Endothelial cell of umbilical vein (primary cell): ENCODE measurements around the gene FARP1. TPM values are rescaled to one million over a fixed set of nuclear protein-coding genes. Genes with fewer than 3 reads are reported as not detected.

ENCODE experiments used
- BruUV-seq: library from RNA; stranded (reverse); fragments of 400-500 nt; replicated peaks from 2 replicates; lab custom pipeline; 2021; lab: Mats Ljungman, UMichigan
- CTCF ChIA-PET: fragments of 300-600, 350-600 bp; sonication (Branson Sonifier 250); formaldehyde crosslinking; loops from one replicate; lab custom pipeline; 2021; ENCODE audit warnings: antibody characterized with exemption, inconsistent platforms; lab: Charles Lee
- POLR2A ChIA-PET: fragments of 300-600, 350-600 bp; sonication (Branson Sonifier 250); formaldehyde crosslinking; loops from one replicate; lab custom pipeline; 2021; ENCODE audit warnings: antibody characterized with exemption, inconsistent platforms; lab: Charles Lee
- DNase-seq: peaks from one replicate; pipeline ENCODE4 v3.0.0-alpha.2; 2011; ENCODE audit warnings: low read depth, low spot score
- FAIRE-seq: peaks from 2 replicates; lab custom pipeline; 2011; peaks lifted over from hg19 to GRCh38; lab: Jason Lieb, UNC
- H2AFZ ChIP-seq: 2 replicates; pipeline ENCODE4 v1.6.0; 2012; ENCODE audit warnings: low read depth, low read length, control low read depth, inconsistent platforms
- H3K27ac ChIP-seq: 2 replicates; pipeline ENCODE4 v1.5.1; 2011; ENCODE audit warnings: low read depth, mild to moderate bottlenecking, control low read depth, low read length, moderate library complexity; ENCODE audit not compliant: insufficient read depth
- H3K27me3 ChIP-seq, 2 experiments: 2 replicates each; pipeline versions ENCODE4 v1.6.0 to v1.6.1; 2011; ENCODE audit warnings: low read length in 2 of 2, mixed read lengths in 1 of 2; ENCODE audit not compliant: control insufficient read depth in 2 of 2, insufficient read depth in 2 of 2
- H3K36me3 ChIP-seq, 2 experiments: 2 replicates in 1 of 2; 3 replicates in 1 of 2; pipeline ENCODE4 v1.5.1; 2011; ENCODE audit warnings: low read length in 2 of 2, mild to moderate bottlenecking in 1 of 2, moderate library complexity in 1 of 2; ENCODE audit not compliant: control insufficient read depth in 2 of 2, insufficient read depth in 2 of 2; ENCODE audit errors: extremely low read depth in 1 of 2
- H3K4me1 ChIP-seq: 3 replicates; pipeline ENCODE4 v1.5.1; 2011; ENCODE audit warnings: mild to moderate bottlenecking, low read length; ENCODE audit not compliant: control insufficient read depth, insufficient read depth; ENCODE audit errors: extremely low read depth
- H3K4me2 ChIP-seq: 2 replicates; pipeline ENCODE4 v1.6.1; 2011; ENCODE audit warnings: low read length, control low read depth, mixed read lengths; ENCODE audit not compliant: insufficient read depth
- H3K4me3 ChIP-seq, 3 experiments: fragments of 200-600 bp in 1 of 3; sonication (generic), shearing (Covaris generic) in 1 of 3; replicated peaks in 1 of 3; 2 replicates each; pipeline ENCODE4 v1.5.1; 2011 to 2016; ENCODE audit warnings: control low read depth in 3 of 3, low read length in 3 of 3, mild to moderate bottlenecking in 2 of 3, inconsistent platforms in 1 of 3, low read depth in 1 of 3, moderate library complexity in 1 of 3; ENCODE audit not compliant: insufficient read depth in 1 of 3
- H3K79me2 ChIP-seq: 2 replicates; pipeline ENCODE4 v1.6.0; 2012; ENCODE audit warnings: low read length, inconsistent platforms; ENCODE audit not compliant: control insufficient read depth, insufficient read depth
- H3K9ac ChIP-seq: replicated peaks from 2 replicates; pipeline ENCODE3; 2011; ENCODE audit warnings: low read length, control low read depth; ENCODE audit not compliant: insufficient read depth; ENCODE audit errors: extremely low read depth
- H3K9me1 ChIP-seq: replicated peaks from 3 replicates; pipeline ENCODE4 v1.6.0; 2011; ENCODE audit warnings: mild to moderate bottlenecking, low read length; ENCODE audit not compliant: control insufficient read depth, insufficient read depth; ENCODE audit errors: extremely low read depth
- H3K9me3 ChIP-seq: replicated peaks from 2 replicates; pipeline ENCODE4 v1.5.1; 2012; ENCODE audit warnings: low read length, inconsistent platforms; ENCODE audit not compliant: control insufficient read depth, insufficient read depth
- H4K20me1 ChIP-seq: replicated peaks from 2 replicates; pipeline ENCODE3; 2011; ENCODE audit warnings: mild to moderate bottlenecking, low read length; ENCODE audit not compliant: control insufficient read depth, insufficient read depth; ENCODE audit errors: extremely low read depth
- EZH2 ChIP-seq: IDR thresholded peaks from 2 replicates; pipeline ENCODE4 v1.6.1; 2012; ENCODE audit warnings: borderline replicate concordance, low read depth, mild to moderate bottlenecking, moderate library complexity, low read length, inconsistent platforms; ENCODE audit not compliant: severe bottlenecking
- FOS ChIP-seq: IDR thresholded peaks from 2 replicates; pipeline ENCODE4 v1.6.1; 2011; ENCODE audit warnings: mild to moderate bottlenecking, low read length, moderate library complexity, borderline replicate concordance; ENCODE audit not compliant: insufficient read depth
- GATA2 ChIP-seq: IDR thresholded peaks from 2 replicates; pipeline ENCODE4 v1.7.0; 2011; ENCODE audit warnings: low read depth, mild to moderate bottlenecking, moderate library complexity, mixed read lengths, low read length; ENCODE audit not compliant: insufficient read length, insufficient read depth
- JUN ChIP-seq: IDR thresholded peaks from 2 replicates; pipeline ENCODE4 v1.6.1; 2011; ENCODE audit warnings: borderline replicate concordance, low read depth; ENCODE audit not compliant: insufficient read length, insufficient read depth
- MYC ChIP-seq: IDR thresholded peaks from one replicate; pipeline ENCODE4 v1.6.1; 2011; ENCODE audit warnings: mild to moderate bottlenecking, low read depth, low read length
- POLR2A ChIP-seq: IDR thresholded peaks from 2 replicates; pipeline ENCODE4 v1.6.1; 2012; ENCODE audit warnings: low read depth, mild to moderate bottlenecking, control low read depth, low read length
- POLR2AphosphoS5 ChIP-seq: IDR thresholded peaks from 2 replicates; pipeline ENCODE4 v1.6.1; 2012; ENCODE audit warnings: low read depth, mild to moderate bottlenecking, control low read depth, low read length, moderate library complexity; ENCODE audit not compliant: insufficient read depth
- dilution Hi-C: fragments of 300-500 bp; cut with MboI; formaldehyde crosslinking; loops from one replicate; pipeline ENCODE4 v1.15.0; 2019; ENCODE audit warnings: low sequenced_read_pairs; ENCODE audit not compliant: extremely low pct_ligation_motif_present
- intact Hi-C: fragments of 100-400 bp; cut with micrococcal nuclease; formaldehyde crosslinking; loops from one replicate; pipeline ENCODE4 v1.10.0; 2022
- polyA plus RNA-seq, 4 experiments: library from polyadenylated mRNA; depleted of rRNA in 3 of 4; stranded (reverse) in 3 of 4; unstranded in 1 of 4; fragments of >200 nt; gene quantifications; 2 replicates each; pipeline versions ENCODE4 v1.2.1 to v1.2.3, GENCODE V29; 2011 to 2012; ENCODE audit warnings: missing spikeins in 1 of 4
- total RNA-seq: library from RNA; stranded (reverse); gene quantifications from 2 replicates; pipeline ENCODE4 v1.2.3, GENCODE V29; 2021
- TF ChIP-seq, protein P1 (sequence below): IDR thresholded peaks from 2 replicates; pipeline ENCODE4 v1.6.1; 2011; ENCODE audit not compliant: insufficient read depth, insufficient read length
- TF ChIP-seq, protein P2 (sequence below), 2 donors: IDR thresholded peaks; 1 replicate in 1 of 2; 2 replicates in 1 of 2; pipeline ENCODE4 v1.5.1; 2011; ENCODE audit warnings: low read length in 2 of 2, mild to moderate bottlenecking in 2 of 2, moderate library complexity in 2 of 2, control low read depth in 1 of 2, inconsistent platforms in 1 of 2, low read depth in 1 of 2; ENCODE audit not compliant: insufficient read depth in 1 of 2; ENCODE audit errors: extremely low read depth in 1 of 2

Gene FARP1
- total and polyA plus RNA-seq, 2 donors (not counting 3 experiments of a cell fraction or from before 2014, with no cell fraction given), result 19.0 to 77.7 TPM

DNA sequence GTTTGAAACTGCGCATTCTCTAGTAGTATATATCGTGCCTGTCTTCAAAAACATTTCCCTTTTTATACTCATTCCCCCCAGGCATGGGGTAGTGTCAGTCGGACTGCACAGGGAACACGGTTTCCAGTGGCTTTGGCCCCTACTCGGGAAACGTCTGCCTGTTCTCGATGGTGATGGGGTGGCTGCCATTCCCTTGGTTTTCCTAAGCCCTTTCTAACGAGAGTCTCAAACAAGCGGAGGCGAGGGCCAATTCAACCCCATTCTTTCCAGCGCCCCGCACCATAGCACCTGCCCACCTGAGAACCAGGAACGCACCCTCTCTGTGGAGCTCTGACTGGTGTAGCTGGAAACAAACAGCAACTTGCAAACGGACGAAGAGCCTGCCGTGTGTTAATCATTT lies 306.4 kb downstream of the FARP1 start:
- H3K4me2 ChIP-seq, result no peak overlapping the region
- H3K79me2 ChIP-seq, result no peaks in the 10 kb centered on the region
- H4K20me1 ChIP-seq, result no peaks in the 10 kb centered on the region
- ChIA-PET POLR2A (no interaction called here), CTCF (interaction anchor here (2.7 to 3.0 kb wide), 2 partner anchors 204 to 224 kb away, joined by 12 to 19 read pairs; no protein-coding TSS in a partner anchor)
- no peaks in the 10 kb centered on the region for H3K27me3 ChIP-seq
- no peak overlapping the region for H3K9ac ChIP-seq
- TF ChIP-seq, protein P1, sequence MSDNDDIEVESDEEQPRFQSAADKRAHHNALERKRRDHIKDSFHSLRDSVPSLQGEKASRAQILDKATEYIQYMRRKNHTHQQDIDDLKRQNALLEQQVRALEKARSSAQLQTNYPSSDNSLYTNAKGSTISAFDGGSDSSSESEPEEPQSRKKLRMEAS, result no peak
- TF ChIP-seq MYC (no peak), GATA2 (no peak), POLR2AphosphoS5 (no peak), JUN (no peak), EZH2 (no peak), POLR2A (no peak), FOS (no peak)
- TF ChIP-seq, protein P2, sequence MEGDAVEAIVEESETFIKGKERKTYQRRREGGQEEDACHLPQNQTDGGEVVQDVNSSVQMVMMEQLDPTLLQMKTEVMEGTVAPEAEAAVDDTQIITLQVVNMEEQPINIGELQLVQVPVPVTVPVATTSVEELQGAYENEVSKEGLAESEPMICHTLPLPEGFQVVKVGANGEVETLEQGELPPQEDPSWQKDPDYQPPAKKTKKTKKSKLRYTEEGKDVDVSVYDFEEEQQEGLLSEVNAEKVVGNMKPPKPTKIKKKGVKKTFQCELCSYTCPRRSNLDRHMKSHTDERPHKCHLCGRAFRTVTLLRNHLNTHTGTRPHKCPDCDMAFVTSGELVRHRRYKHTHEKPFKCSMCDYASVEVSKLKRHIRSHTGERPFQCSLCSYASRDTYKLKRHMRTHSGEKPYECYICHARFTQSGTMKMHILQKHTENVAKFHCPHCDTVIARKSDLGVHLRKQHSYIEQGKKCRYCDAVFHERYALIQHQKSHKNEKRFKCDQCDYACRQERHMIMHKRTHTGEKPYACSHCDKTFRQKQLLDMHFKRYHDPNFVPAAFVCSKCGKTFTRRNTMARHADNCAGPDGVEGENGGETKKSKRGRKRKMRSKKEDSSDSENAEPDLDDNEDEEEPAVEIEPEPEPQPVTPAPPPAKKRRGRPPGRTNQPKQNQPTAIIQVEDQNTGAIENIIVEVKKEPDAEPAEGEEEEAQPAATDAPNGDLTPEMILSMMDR (IDR thresholded peaks at IDR 0.05; ENCODE audit: extremely low read depth in 1 of 2, insufficient read depth in 1 of 2, low read depth in 1 of 2, low read length in 2 of 2), result no peak
- dilution Hi-C loops, result loop anchor here (25.0 kb wide), 1 partner anchor 213 kb away; no protein-coding TSS in a partner anchor
- no peak for FAIRE-seq
- BruUV-seq, result TSS peak; percentile 44
- no peak overlapping the region for H3K27ac ChIP-seq
- no peak overlapping the region for H3K4me3 ChIP-seq
- intact Hi-C loops, result loop anchor here (5.0 kb wide), 1 partner anchor 592 kb away; no protein-coding TSS in a partner anchor
- H3K36me3 ChIP-seq, result peaks cover 4 to 32% of the 10 kb centered on the region in 2 experiments
- no peak overlapping the region for H2AFZ ChIP-seq
- no peaks in the 10 kb centered on the region for H3K4me1 ChIP-seq
- no peak for DNase-seq
- H3K9me1 ChIP-seq, result no peaks in the 10 kb centered on the region
- H3K9me3 ChIP-seq, result no peaks in the 10 kb centered on the region
